Stimulated activated CD4-positive, alpha-beta T cell treated with anti-CD3 and anti-CD28 coated beads, Interleukin-15, amount 100 ng/mL, for 48 hours (primary cell): ENCODE data around the gene LAD1.

Source experiments
- DNase-seq, 2 donors: peaks; one replicate each; pipeline ENCODE4 v3.0.0-alpha.2; 2020; ENCODE audit warnings: low read depth in 2 of 2

The LAD1 gene

DNA sequence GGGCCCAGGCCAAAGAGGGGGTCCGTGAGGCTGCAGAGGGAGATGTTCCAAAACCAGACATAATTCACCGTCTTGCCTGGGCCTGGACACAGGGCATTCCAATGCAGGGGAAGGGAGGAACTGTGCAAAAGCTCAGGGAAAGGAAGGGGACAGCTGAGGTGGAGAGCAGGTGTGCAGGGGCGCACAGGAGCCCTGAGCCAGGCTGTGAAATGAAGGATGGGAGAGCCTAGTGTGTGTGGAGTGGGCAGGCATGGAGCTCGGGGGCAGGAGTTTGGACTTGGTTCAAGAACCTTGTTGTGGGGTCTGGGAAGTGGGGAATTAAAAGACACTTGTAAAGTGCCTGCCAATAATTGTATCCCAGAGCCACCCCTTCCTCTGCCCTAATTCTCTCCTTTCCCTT lies 20.1 kb upstream of the LAD1 start:
- no peak for DNase-seq

DNA sequence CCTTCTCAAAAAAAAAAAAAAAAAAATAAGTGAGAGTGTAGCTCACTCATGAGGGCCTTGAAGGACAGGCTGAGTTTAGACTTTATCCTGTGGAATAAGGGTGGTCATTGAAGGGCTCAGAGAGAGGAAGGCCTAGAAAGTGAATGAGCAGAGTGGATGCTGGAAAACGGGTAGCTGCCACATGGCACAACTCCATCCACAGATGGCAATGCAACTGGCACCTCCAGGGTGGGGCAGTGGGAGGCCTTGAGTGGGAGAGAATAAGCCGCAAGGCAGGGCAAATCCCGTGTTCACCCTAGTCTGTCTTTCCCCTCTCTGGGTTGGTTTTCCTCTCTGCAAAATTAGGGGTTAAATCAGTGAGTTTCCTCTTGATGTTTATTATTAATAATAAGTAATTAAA lies 19.3 kb upstream of the LAD1 start:
- DNase-seq, result no peak

- no peak for DNase-seq
Measured at GRCh38 chr1:201414051-201414738, 15.1 kb upstream of the LAD1 start.

DNA sequence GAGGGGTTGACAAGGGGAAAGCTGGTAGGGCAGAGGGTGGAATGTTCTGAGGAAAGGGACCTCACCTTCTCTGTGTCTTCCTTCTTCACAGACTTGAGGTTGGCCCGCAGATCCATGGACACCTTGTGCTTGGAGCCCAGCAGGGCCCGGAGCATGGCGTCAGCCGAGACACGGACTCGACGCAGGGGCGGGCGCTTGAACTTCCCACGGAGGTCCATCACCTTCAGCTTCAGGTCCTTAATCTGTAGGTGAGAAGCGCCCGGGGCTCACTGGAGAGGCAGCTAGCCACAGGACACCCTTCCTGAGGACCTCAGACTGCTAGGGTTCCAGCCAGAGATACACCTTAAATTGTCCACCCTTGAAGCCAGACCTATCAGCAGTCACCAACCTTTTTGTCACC lies 12.2 kb upstream of the LAD1 start:
- no peak for DNase-seq

GRCh38 chr1:201409440-201409839 lies 10.3 kb upstream of the LAD1 start:
- no peak for DNase-seq

GRCh38 chr1:201408834-201409200 lies 9.7 kb upstream of the LAD1 start:
- DNase-seq, result no peak

DNA sequence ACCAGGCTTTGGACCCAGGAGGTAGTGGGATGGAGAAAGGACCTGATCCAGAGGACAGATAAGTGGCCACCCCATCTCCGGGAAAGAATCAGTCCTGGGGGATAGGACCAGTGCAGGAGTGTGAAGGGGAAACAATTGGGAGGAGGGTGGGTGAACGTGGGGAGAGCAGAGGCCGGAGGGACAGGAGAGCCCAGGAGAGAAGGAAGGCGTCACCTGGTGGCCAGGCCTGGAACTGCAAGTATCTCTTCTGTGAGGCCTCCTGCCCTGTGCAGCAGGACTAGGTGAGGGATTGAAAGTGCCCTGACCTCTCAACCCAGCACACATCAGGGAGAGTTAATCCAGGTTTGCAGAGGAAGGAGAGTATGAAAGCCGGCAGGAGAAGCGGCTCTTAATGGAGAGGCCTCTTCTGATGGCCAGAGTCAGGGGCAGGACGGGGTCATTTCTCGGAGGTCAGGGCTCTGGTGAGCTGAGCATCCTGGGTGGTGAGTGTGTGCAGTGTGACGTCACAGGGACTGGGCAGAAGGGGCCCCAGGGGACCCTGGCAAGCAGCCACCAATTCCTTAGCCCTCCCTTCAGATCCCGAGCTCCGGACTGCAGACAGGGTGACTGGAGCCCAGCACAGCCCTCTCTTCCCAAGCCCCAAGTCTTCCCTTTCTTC lies 9.2 kb upstream of the LAD1 start:
- peak; percentile 46 to 67 for DNase-seq

- no peak for DNase-seq
Measured at GRCh38 chr1:201406831-201407406, 7.8 kb upstream of the LAD1 start.

- DNase-seq, result no peak
Measured at GRCh38 chr1:201405484-201405831, 6.3 kb upstream of the LAD1 start.

GRCh38 chr1:201404722-201405483 lies 5.8 kb upstream of the LAD1 start:
- no peak for DNase-seq

DNA sequence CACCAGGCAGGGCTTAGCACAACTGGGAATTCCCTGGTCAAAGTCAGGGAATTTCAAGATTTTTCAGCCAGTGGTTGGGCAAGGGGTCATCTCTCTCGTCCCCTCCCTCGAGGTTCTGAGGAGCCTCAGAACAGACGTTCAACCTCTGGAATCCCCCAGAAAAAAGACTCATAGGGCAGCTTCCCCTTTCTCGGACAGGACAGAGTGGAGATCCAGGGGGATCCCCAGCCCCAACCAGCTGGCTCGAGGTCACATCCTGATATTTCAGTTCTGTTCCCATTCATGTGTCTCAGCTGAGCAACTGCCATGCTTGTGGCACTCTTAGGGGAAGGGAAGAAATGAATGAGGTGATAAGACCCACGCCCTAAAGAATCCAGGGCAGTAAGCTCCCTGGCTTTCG lies 4.9 kb upstream of the LAD1 start:
- no peak for DNase-seq

GRCh38 chr1:201403359-201403758 lies 4.2 kb upstream of the LAD1 start:
- DNase-seq, result no peak

DNA sequence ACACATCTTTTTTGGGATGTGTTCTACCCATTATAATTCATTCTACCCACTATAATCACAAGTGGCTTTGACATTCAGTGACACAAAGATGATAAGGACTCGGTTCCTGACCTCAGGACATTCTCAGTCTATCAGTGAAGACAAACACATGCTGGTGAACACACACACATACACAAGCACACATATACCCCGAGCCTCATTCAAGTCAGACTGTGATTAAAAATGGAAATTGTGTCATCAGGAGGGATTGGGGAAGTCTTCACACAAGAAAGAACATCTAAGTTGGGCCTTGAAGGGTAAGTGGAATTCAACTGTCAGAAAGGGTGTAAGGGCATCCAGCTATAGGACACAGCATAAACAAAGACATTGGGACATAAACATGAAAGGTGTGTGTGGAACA lies 2.6 kb upstream of the LAD1 start:
- DNase-seq, result no peak

DNA sequence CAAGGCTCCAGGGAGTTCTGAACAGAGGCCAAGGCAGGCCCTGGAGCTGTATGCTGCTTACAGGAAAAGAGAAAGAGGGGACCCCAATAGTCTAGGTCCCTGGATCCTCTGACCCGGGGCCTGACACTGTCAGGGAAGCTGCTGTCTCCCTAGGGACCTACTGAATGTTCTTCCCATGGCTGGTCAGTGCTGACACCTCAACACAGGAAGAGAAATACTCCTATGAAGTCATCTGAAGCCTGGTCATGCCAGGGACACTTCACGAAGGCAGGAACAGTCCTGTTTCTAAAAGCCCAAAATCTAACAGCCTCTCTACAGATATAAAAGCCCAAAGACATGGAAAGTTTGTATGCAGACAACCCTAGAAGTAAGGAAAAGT lies 1.7 kb upstream of the LAD1 start:
- no peak for DNase-seq

DNA sequence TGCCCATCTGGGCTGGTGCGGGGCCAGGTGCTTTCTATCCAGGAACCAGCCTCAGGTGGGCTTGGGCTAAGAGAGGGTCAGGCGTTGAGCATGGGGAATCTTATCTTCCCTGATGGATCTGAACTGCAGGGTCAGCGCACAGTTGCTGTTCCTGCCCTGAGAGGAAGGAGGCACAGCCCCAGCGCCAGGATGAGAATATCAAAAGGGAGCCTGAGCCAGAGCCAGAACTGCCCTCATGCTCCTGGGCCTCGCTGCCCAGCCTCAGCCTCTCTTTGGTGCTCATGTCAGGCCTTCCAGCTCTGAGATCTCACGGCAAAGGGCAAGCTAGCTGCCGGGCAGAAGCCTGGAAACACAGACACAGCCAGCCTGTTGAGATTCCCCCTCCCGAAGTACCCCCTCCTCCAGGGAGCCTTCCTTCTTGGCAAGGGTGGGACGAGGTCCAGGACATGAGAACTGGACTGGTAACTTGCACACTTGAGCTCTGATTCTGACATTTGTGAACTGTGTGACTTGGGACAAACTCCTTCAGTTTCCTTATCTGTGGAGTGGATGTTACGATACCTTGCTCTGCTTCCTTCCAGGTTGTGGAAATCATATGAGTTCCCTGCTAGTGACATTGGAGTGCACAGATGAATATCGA lies 1.2 kb upstream of the LAD1 start:
- DNase-seq, result no peak

GRCh38 chr1:201399352-201400126 lies 415 bp upstream of the LAD1 start:
- DNase-seq, result no peak

DNA sequence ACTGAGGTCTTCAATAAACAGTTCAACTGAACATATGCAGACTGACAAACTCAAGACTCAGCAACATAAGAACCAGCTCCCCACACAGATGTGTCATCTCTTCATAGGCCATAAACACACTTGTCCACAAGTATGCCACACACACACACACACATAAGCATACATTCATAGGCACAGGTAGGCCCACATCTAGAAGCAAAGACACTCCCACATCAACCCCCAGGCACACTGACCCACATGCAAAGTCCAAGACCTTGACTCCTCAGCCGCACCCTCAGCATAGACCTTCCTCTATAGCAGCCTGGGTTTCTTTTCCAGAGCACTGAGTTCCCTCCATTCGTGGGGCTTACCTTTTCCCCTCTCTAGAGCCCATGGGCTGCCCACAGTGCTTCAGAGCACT lies 1.4 kb downstream of the LAD1 start:
- DNase-seq, result no peak

GRCh38 chr1:201396861-201397464 lies 2.2 kb downstream of the LAD1 start:
- DNase-seq, result no peak

DNA sequence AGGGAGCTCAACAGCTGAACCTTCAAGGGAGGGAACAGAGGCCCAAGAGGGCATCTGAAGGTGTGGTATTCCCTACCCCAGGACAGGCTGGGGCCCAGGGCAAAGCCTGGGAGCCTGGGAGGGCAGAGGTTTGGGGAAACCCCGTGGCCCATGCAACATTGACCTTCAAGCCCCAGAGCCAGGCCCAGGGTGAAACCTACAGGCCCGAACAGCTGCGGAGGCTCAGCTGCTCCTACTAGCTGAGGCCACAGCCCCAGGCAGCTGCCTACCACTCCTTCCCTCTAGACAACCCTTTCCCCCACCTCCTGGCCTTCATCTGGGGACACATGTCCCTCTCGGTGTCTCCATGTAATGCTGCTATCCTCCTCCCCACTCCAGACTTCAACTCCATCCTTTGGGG lies 3.2 kb downstream of the LAD1 start:
- no peak for DNase-seq

- DNase-seq, result no peak
Measured at GRCh38 chr1:201394591-201394990, 4.5 kb downstream of the LAD1 start.

DNA sequence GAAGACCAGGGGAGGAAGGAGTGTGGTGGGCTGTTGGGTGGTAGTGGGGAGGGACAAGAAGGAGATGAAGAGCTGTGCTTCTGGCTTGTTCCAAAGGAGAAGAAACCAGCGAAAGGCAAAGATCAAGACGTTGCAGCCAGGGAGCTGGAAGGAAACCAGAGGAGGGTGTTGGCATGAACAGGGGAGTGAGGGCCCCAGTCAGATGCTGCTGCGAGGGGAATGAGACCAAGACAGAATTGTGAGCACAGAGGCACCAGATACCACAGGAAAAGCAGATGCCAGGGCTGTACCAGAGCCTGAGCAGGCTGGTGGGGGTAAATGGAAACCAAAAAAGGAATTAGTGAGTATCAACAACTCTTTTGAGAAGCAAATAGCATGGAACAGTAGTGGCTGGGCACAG lies 6.0 kb downstream of the LAD1 start:
- DNase-seq, result no peak
